ENCODE measurements around the gene KNDC1. TPM values are rescaled to one million over a fixed set of nuclear protein-coding genes. Genes with fewer than 3 reads are reported as not detected.

KNDC1 gene
- total and polyA plus RNA-seq, 2 donors (not counting 1 experiment from before 2014, with no cell fraction given), result 0.17 to 0.45 TPM

- Histone ChIP-seq H3K4me3 (ENCODE audit: control extremely low read depth in 1 of 5, extremely low read depth in 1 of 5, insufficient read depth in 1 of 5, low read depth in 2 of 5, low read length in 4 of 5) (no peak overlapping the region), H3K27me3 (replicated peaks in 1 of 4; ENCODE audit: control extremely low read depth in 1 of 4, control insufficient read depth in 3 of 4, insufficient read depth in 4 of 4, low read length in 3 of 4) (no peaks in the 10 kb centered on the region), H3K4me1 (ENCODE audit: control insufficient read depth in 2 of 2, insufficient read depth in 2 of 2, low read length in 2 of 2) (no peaks in the 10 kb centered on the region), H3K9ac (ENCODE audit: low read length) (no peak overlapping the region), H3K36me3 (replicated peaks in 1 of 2; ENCODE audit: control extremely low read depth in 1 of 2, control insufficient read depth in 1 of 2, extremely low read depth in 1 of 2, insufficient read depth in 2 of 2, low read length in 1 of 2) (no peaks in the 10 kb centered on the region), H2AFZ (ENCODE audit: insufficient read depth, low read depth, low read length, poor library complexity, severe bottlenecking) (no peak overlapping the region), H4K20me1 (ENCODE audit: control insufficient read depth, insufficient read depth, low read length, poor library complexity, severe bottlenecking) (no peaks in the 10 kb centered on the region), H3K4me2 (replicated peaks; ENCODE audit: low read depth, low read length, poor library complexity, severe bottlenecking) (no peak overlapping the region), H3K9me3 (ENCODE audit: control extremely low read depth in 1 of 3, control insufficient read depth in 2 of 3, insufficient read depth in 1 of 3, low read length in 2 of 3) (peaks cover 0 to 3% (median 0%) of the 10 kb centered on the region in 3 donors), H3K27ac (ENCODE audit: low read length in 2 of 2) (no peak overlapping the region), H3K79me2 (ENCODE audit: control insufficient read depth, insufficient read depth, low read length) (no peaks in the 10 kb centered on the region)
- Mint-ChIP-seq H3K4me3 (no peak overlapping the region), H3K9me3 (ENCODE audit: insufficient read depth) (no peaks in the 10 kb centered on the region), H3K27ac (no peak overlapping the region), H3K27me3 (peaks cover 3% of the 10 kb centered on the region), H3K4me1 (no peaks in the 10 kb centered on the region)
- TF ChIP-seq EZH2 (IDR thresholded peaks at IDR 0.05; ENCODE audit: borderline replicate concordance, insufficient read depth, low read depth, low read length, poor library complexity, severe bottlenecking), result no peak
- TF ChIP-seq CTCF (IDR thresholded peaks at IDR 0.05), result no peak
- 96% methylated on average over 36 of the region's 36 CpGs for WGBS (ENCODE audit: insufficient coverage)
- intact Hi-C loops (cut with micrococcal nuclease), result no loop called here
- ATAC-seq (ENCODE audit: low read depth), result no peak
- no peak for DNase-seq
- CTCF ChIA-PET, result no interaction called here
- POLR2A ChIA-PET, result no interaction called here
Measured at GRCh38 chr10:133207041-133207600, 47.1 kb downstream of the KNDC1 start.

GRCh38 chr10:133207627-133208026 is 47.6 kb downstream of the KNDC1 start:
- no peak overlapping the region for H2AFZ ChIP-seq (ENCODE audit: insufficient read depth, low read depth, low read length, poor library complexity, severe bottlenecking)
- ChIA-PET POLR2A (no interaction called here), CTCF (no interaction called here)
- H3K9me3 Mint-ChIP-seq (ENCODE audit: insufficient read depth), result no peaks in the 10 kb centered on the region
- no peaks in the 10 kb centered on the region for H3K36me3 ChIP-seq (replicated peaks in 1 of 2; ENCODE audit: control extremely low read depth in 1 of 2, control insufficient read depth in 1 of 2, extremely low read depth in 1 of 2, insufficient read depth in 2 of 2, low read length in 1 of 2)
- H3K4me3 ChIP-seq (ENCODE audit: control extremely low read depth in 1 of 5, extremely low read depth in 1 of 5, insufficient read depth in 1 of 5, low read depth in 2 of 5, low read length in 4 of 5), result no peak overlapping the region
- intact Hi-C loops (cut with micrococcal nuclease), result no loop called here
- H3K4me1 Mint-ChIP-seq, result no peaks in the 10 kb centered on the region
- H3K4me1 ChIP-seq (ENCODE audit: control insufficient read depth in 2 of 2, insufficient read depth in 2 of 2, low read length in 2 of 2), result no peaks in the 10 kb centered on the region
- peaks cover 0 to 3% (median 0%) of the 10 kb centered on the region in 3 donors for H3K9me3 ChIP-seq (ENCODE audit: control extremely low read depth in 1 of 3, control insufficient read depth in 2 of 3, insufficient read depth in 1 of 3, low read length in 2 of 3)
- WGBS (ENCODE audit: insufficient coverage), result 91% methylated on average over 17 of the region's 17 CpGs
- no peak overlapping the region for H3K4me2 ChIP-seq (replicated peaks; ENCODE audit: low read depth, low read length, poor library complexity, severe bottlenecking)
- no peak for TF ChIP-seq EZH2 (IDR thresholded peaks at IDR 0.05; ENCODE audit: borderline replicate concordance, insufficient read depth, low read depth, low read length, poor library complexity, severe bottlenecking)
- no peak for TF ChIP-seq CTCF (IDR thresholded peaks at IDR 0.05)
- no peak overlapping the region for H3K27ac ChIP-seq (ENCODE audit: low read length in 2 of 2)
- no peak overlapping the region for H3K9ac ChIP-seq (ENCODE audit: low read length)
- no peak for ATAC-seq (ENCODE audit: low read depth)
- H3K27ac Mint-ChIP-seq, result no peak overlapping the region
- no peaks in the 10 kb centered on the region for H3K27me3 ChIP-seq (replicated peaks in 1 of 4; ENCODE audit: control extremely low read depth in 1 of 4, control insufficient read depth in 3 of 4, insufficient read depth in 4 of 4, low read length in 3 of 4)
- no peak overlapping the region for H3K4me3 Mint-ChIP-seq
- no peaks in the 10 kb centered on the region for H3K79me2 ChIP-seq (ENCODE audit: control insufficient read depth, insufficient read depth, low read length)
- no peak for DNase-seq
- H3K27me3 Mint-ChIP-seq, result peaks cover 4% of the 10 kb centered on the region
- no peaks in the 10 kb centered on the region for H4K20me1 ChIP-seq (ENCODE audit: control insufficient read depth, insufficient read depth, low read length, poor library complexity, severe bottlenecking)
